Measurements from ENCODE around the gene ABRAXAS1.

- TF ChIP-seq CTCF (IDR thresholded peaks at IDR 0.05; ENCODE audit: insufficient read depth, low read length, poor library complexity, severe bottlenecking) (no peak), EZH2phosphoT487 (conservative IDR thresholded peaks at IDR 0.05; ENCODE audit: low read length) (no peak)
These were observed 37.3 kb upstream of the ABRAXAS1 start for GRCh38 chr4:83522239-83522638.
